Measurements from ENCODE around the gene CCSER1.

GRCh38 chr4:90130076-90130475, 2.9 kb downstream of the CCSER1 start:
- TF ChIP-seq CTCF (conservative IDR thresholded peaks at IDR 0.05 in 1 of 2, IDR thresholded peaks at IDR 0.05 in 1 of 2; ENCODE audit: extremely low read depth in 1 of 2, insufficient read depth in 1 of 2, low read depth in 1 of 2, low read length in 2 of 2) (no peak), EZH2 (IDR thresholded peaks at IDR 0.05; ENCODE audit: borderline replicate concordance, low read length) (no peak)

Data from mammary epithelial cell (primary cell).